ENCODE measurements around the gene CCDC87. TPM values are rescaled to one million over a fixed set of nuclear protein-coding genes. Genes with fewer than 3 reads are reported as not detected.

The CCDC87 gene
- total RNA-seq, 1 experiment from 2014 or later: 0.56 TPM

DNA sequence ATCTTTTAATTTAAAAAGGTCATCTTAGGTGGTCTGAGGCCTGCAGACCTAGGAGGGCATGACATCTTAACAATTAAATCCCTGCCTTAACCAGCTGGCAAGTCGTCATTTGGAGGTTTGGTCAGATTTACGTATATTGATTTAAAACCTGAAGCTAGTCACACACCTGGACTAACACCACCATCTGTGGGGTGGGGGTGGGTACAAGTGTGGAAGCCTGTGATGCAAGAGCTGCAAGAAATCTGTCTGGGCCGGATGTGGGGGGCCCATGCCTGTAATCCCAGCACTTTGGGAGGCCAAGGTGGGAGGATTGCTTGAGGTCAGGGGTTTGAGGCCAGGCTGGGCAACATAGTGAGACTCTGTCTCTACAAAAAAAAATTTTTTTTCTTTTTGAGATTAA is 11.6 kb downstream of the CCDC87 start:
- DNase-seq (ENCODE audit: low spot score): no peak

DNA sequence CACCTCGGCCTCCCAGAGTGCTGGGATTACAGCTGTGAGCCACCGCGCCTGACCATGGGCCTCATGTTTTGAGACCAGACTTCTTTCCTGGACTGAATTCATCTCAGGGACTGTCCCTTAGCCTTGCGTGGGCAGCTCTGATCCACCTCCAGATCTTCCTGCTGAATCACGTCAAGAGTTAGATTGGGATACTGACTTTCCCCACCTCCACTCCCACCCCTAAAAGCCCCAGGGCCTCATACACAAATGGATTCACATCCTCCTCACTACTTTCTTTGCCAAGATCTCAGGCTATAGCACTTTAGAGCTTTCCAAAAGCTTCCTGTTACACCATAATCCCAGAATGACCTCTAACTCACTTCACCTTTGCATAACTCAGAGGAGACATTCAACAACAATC is 12.1 kb downstream of the CCDC87 start:
- no peak for DNase-seq (ENCODE audit: low spot score)

DNA sequence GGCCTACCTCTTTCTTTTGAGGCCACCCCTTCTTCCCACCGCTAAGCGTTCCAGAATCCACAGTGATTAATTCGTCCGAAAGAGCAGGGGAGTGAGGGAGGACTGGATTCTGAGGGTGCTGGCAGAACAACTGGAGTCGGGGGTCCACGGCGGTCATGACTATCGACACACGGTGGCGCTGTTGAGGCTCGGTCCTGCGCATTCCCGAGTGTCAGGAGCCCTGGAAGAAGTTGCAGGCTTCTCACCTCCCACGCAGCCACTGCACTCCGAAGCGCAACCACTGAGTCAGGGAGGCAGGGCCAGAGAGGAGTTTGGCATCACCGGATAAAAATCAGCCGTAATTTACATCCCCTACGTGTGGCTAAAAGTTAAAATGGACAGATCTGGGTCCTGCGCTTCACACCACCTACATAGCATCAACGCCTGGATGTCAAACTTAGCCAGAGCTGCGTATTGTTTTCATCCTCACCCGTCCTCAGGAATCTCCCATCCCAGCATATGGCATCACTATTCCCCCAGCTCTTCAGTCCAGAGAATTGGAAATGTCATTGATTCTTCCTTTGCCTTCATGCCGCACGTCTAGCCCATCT is 13.8 kb downstream of the CCDC87 start:
- no peak for DNase-seq (ENCODE audit: low spot score)

DNA sequence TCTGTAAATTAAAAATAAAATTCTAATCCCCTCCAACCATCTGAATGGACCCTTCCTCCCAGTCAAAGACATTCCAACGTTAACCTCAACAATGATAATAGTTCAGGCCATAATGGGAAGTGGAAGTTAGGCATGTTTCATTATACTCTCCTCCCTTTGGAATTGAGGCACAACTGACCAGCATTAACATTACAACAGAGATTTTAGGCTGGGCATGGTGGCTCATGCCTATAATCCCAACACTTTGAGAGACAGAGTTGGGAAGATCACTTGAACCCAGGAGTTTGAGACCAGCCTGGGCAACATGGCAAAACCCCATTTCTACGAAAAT is 22.0 kb downstream of the CCDC87 start:
- no peak for DNase-seq (ENCODE audit: low spot score)

DNA sequence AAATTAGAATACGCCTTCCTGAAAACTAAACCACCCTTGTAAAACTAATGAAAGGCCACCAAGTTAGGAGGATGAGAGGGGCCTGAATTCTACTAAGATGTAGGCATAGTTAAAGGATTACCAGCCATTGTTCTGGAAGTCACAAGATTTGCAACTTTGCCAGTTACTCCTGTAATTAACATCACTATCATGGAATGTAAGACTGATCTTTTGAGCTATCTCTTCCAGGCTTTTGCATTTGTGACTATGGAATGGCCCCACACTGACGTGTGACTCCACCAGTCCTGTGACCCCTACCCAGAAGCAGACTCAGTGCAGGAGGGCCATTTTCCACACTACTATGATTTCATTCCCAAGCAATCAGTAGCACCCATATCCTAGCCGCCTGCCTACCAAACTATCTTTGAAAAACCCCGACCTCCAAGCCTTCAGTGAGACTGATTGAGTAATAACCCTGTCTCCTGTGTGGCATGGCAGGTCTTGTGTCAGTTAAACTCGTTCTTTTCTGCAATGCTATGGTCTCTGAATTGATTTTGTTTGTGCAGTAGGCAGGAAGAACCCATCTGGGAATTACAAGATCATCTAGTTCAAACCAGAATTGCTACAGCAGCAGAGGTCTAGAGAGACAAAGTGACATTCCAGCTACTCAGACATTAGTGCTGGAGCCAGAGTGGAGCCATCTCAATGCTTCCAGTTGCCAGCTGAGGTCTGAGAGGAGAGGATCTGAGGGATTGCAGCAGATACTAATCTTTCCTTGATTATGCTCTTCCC is 22.6 kb downstream of the CCDC87 start:
- no peak for DNase-seq (ENCODE audit: low spot score)

DNA sequence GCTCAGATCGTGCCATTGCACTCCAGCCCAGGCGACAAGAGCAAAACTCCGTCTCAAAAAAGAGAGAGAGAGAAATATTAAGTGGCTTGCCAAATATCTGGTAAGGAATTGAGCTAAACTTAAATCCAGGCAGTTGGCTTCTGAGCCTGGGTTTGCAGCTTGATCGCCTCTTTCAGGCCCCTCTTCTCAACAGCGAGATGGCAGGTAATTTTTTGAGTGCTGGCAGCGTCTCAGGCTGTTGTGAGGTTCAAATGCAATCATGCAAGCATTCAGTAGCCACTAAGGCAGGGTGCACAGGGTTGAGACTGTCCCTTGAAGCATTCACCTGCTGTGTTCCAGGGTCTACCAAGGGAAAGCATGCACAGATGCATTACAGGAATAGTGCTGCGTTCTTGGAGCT is 23.8 kb downstream of the CCDC87 start:
- DNase-seq (ENCODE audit: low spot score): no peak

DNA sequence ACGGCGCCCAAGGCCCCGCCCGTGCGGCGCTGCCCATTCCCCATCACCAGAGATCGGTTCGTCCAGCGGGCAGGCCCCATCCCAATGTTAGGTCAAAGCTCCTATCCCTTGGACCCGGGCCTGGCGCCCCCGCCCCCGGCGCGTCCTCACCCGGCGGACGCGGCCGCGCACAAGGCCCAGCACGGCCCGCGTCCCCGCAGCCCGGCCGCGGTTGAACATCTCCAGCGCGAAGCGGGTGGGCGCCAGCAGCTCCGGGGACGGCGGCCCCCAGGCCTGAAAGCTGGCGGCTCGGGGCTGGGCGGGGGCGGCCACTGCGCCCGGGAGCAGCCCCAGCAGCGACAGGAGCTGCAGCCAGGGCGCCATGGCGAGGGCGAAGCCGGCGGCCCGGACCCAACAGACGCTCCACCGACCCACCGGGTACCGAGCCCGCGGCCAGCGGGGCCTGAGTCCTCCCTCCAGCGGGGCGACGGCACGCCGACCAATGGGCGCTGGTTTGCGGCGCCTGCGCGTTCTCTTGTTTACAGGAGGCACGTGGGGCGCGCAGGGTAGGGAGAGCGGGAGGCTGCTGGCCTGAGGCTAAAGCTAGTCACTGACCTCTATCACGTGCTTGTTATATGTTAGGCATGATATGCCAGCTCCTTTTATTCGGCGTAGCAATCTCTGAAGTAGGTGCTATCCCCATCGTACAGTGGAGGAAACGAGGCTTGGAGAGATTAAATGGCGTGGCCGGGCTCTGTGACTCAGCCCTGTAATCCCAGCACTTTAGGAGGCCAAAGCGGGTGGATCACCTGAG is 24.5 kb downstream of the CCDC87 start, which contains the start of gene CTSF:
CTSF (minus strand) TSS at position 483 of the 793 bp plus-strand sequence; CDS start at position 363, 120 bp downstream.
- DNase-seq (ENCODE audit: low spot score): peak; percentile 47

DNA sequence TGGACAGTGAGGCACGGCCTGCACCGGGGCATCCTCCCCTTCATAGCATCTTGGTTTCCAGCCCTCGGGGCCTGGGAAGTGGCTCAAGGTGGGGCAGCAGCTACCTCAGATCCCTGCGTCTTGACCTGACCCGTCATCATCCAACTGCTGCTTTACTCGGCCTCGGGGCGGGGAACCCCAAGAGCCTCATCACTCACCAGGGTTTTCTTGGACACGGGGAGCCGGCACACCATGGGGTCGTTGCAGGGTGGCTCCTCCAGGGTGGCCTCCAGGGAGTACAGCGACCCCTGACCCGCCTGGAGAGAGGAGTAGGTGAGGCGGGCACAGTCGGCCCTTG is 25.1 kb downstream of the CCDC87 start:
- DNase-seq (ENCODE audit: low spot score): no peak

DNA sequence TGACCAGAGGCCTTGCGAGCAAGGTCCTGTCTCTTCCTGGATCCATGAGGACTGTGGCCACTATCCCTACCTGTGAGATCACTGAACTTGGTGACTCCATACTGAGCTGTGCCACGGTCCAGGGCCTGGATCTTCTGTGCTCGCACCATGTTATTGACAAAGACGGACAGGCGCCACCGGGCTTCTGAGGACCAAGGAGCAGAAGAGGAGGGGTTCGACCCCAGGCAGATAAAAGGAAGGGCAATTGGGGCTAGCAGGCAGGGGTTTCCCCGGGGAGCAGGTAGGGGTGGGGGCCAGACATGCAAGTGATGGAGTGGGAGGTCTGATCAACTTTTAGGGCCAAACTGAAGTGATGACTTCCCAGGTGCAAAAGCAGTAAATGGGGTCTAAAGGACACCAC is 26.6 kb downstream of the CCDC87 start:
- no peak for DNase-seq (ENCODE audit: low spot score)

DNA sequence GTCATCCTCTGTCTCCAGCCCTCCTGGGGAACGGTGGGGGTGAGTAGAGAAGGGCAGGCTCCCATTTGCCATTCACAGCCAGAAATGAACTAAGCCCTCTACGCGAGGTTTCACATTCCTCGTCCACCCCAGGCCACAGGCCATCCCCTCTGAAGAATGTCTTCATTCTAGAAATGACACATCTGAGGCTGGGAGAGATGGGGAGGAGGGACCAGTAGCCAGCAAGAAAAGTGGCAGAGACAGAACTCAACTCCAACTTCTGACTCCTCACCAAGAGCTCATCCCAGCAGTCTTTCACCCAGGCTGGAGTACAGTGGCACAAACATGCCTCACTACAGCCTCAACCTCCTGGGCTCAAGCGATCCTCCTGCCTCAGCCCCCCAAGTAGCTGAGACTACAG is 27.9 kb downstream of the CCDC87 start:
- peak; percentile 2 for DNase-seq (ENCODE audit: low spot score)

DNA sequence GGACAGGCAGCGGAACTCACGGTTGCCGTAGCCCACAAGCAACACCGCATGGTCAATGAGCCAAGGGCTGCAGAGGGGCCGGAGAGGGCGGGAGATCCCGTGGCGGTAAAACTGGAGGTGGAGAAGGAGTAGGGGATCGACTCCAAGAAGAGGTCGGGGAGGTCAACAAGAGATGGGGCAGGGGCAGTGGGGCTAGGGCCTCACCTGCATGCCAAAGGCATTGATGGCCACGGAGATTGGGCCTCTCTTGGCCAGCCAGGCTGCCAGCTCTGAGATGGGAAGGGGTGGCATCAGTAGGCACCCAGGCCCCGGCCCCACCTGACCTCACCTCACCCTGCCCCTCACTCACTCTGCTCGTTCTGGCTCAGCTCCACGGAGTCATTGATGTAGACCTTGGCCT is 28.3 kb downstream of the CCDC87 start:
- DNase-seq (ENCODE audit: low spot score): no peak

DNA sequence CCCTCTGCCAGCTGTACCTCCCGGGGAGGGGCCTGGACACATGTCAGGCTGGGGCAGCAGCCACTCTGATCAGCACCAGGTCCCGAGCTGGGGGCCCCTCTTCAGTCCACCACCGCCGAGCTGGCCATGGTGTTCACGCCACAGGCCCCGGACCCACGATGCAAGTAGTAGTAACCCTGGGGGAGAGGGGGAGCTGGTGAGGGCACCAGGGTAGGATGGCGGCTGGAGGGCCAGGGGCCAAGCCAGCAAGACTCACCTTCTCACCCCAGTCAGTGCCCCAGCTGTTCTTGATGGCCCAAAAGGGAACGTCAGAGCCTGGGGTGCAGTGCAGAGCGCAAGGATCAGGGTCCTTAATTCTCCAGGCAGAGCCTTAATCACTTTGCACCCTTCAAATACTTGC is 29.0 kb downstream of the CCDC87 start:
- DNase-seq (ENCODE audit: low spot score): no peak

DNA sequence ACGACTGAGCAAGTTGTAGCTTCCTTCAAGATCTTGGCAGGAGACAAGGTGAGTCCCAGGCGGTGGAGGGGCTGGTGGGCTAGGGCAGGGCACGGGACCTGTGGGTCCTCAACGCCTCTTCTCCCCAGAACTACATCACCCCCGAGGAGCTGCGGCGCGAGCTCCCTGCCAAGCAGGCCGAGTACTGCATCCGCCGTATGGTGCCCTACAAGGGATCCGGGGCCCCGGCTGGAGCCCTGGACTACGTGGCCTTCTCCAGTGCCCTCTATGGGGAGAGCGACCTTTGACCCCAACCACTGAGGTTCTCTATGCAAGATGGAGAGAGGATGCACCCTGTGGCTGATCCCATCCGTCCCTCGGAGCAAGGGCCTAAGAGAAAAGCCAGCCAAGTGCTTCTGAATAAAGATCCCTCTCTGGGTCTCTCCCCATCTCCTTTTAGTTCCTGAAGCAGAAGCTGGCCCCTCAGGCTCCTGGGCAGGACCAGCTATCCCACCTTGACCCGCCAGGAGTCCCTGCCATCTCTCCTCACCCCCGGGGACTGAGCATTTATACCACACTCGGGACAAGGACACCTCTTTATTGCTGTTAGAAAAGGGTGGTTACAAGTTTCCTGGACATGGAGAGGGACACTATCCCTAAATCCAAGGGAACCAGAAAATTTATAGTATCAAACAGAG is 29.8 kb downstream of the CCDC87 start:
- no peak for DNase-seq (ENCODE audit: low spot score)

DNA sequence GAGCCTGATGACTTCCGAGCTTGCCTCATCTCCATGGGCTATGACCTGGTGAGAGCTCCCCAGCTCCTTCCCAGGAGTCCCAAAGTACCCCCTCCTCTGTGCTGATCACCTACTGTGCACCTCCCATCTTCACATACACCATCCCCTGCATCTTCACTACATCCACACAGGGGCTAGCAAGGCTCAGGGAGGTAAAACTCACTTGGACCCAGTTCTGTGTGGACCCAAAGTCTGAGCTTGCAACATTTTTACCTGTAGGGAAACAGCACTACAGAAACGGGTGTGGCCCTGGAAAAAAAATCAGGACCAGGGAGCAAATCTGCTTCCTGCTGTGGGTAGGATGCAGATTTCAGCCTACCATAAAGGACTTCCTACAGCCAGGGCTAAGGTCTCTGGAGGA is 30.6 kb downstream of the CCDC87 start:
- no peak for DNase-seq (ENCODE audit: low spot score)

DNA sequence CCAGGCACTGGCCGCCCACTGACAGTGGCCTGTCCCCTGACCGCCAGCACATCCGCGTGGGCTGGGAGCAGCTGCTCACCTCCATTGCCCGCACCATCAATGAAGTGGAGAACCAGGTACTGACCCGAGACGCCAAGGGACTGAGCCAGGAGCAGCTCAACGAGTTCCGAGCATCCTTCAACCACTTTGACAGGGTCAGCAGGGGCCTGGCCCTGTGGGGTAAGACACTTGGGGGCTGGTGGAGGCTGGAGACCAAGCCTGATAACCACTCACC is 31.0 kb downstream of the CCDC87 start:
- DNase-seq (ENCODE audit: low spot score): peak; percentile 3

DNA sequence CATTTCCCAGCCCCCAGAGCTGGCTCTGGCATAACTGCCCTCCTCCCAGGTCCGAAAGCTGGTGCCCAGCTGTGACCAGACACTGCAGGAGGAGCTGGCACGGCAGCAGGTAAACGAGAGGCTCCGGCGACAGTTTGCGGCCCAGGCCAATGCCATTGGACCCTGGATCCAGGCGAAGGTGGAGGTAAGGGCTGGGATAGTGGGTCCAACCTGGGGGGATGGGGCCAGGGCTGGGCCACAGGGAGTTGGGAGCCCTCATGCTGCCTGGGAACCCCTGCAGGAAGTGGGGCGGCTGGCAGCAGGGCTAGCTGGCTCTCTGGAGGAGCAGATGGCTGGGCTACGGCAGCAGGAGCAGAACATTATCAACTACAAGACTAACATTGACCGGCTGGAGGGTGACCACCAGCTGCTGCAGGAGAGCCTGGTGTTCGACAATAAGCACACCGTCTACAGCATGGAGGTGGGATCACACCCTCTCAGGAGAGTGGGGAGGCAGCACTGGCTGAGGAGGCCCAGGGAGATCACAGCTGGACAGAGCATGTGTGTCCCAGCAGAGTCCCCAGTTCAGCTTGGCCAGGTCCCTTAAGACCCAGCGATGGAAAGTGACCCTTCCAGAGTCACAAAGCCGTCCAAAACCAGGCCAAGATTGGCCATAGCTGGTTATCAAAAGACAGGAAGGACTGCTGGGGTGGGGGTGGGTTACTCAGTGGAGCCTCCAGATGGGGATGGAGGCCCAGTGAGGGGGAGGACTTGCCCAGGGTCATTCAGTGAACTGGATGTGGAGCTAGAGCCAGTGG is 31.5 kb downstream of the CCDC87 start:
- DNase-seq (ENCODE audit: low spot score): no peak

DNA sequence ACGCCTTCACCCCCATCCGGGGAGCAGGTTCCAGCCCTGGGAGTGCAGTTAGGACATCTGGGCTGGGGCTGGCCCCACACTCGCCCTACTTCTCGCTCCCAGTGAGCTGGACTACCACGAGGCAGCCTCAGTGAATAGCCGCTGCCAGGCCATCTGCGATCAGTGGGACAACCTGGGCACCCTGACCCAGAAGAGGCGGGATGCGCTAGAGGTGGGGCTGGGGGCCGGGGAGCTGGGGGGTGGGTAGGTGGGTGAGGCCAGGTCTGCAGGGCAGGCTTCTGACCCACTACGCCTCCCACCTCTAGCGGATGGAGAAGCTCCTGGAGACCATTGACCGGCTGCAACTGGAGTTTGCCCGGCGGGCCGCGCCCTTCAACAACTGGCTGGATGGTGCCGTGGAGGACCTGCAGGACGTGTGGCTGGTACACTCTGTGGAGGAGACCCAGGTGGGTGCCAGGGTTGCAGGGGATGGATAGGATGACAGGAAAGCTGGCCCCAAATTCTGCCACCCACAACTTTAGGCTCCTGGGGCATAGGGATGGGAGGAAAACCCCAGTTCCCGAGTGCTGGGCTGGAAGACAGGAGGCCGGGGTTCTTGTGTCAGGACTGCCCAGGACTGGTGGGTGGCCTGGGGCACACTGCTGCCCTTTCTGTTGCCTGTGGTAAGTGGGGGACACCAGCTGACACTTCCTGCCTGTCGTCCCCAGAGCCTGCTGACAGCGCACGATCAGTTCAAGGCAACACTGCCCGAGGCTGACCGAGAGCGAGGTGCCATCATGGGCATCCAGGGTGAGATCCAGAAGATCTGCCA is 32.8 kb downstream of the CCDC87 start:
- DNase-seq (ENCODE audit: low spot score): peak; percentile 3

DNA sequence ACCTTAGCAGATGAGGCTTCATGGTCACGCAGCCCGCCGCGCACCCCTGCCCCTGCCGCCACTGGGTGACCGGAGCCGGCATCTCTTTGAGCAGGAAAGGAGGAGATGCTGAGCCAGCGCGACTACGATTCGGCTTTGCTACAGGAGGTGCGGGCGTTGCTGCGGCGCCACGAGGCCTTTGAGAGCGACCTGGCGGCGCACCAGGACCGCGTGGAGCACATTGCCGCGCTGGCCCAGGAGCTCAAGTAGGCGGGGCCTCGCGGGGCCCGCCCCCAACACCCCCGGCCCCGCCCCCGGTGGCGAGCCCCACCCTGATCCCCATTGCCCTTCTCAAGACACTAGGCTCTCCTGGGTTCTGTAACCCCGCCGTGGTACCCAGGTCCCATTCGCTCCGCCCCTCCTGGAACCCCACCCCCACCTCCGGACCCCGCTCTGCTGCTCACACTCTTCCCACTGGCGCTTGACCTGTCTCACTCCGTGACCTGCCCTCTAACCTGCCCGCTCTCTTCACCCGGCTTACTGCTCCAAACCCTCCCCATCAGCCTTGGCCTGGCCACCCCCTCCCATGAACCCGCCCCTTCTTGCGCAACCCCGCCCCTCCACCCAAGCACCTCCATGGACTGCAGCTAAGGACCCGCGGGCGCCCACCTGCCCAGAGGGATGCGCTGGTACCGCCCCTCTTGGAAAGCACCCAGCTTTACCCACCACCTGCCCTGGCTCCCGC is 33.6 kb downstream of the CCDC87 start:
- no peak for DNase-seq (ENCODE audit: low spot score)

DNA sequence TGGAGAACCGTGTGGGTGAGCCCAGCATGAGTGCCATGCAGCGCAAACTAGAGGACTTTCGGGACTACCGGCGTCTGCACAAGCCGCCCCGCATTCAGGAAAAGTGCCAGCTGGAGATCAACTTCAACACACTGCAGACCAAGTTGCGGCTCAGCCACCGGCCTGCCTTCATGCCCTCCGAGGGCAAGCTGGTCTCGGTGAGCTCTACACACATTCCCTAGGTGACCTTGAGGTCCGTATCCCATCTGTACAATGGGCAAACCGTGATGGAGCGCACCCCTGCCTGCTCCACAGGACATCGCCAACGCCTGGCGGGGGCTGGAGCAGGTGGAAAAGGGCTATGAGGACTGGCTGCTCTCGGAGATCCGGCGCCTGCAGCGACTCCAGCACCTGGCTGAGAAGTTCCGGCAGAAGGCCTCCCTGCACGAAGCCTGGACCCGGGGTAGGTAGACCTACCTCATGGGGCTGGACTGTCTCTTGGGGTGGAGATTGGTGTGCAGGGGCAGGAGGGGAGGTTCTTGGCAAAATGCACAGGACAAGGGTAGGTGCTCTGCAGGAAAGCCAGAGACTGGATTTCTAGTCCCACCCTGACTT is 35.0 kb downstream of the CCDC87 start:
- no peak for DNase-seq (ENCODE audit: low spot score)

DNA sequence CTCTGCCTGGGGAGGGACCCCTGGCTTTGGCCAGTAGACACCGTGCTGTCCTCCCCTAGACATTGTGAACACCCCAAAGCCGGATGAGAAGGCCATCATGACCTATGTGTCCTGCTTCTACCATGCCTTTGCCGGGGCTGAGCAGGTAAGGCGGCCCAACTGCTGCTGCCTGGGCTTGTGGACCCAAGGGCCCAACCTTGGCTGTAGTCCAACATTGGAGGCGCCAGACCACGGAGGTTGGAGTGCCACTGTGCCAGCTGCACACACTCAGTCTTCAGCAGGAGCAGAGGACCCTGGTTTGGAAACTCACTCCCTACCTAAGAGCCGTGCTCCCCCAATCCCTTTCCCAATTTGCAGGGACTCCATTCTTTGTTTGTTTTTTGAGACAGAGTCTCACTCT is 36.8 kb downstream of the CCDC87 start:
- DNase-seq (ENCODE audit: low spot score): no peak

Data from H4 (cell line).